Stomach (tissue), 9 donors: ENCODE results near the gene MTHFR. TPM values are rescaled to one million over a fixed set of nuclear protein-coding genes. Genes with fewer than 3 reads are reported as not detected.

Experiments
- DNase-seq, 2 donors: peaks; one replicate each; pipeline versions ENCODE4 v3.0.0 to v3.0.0-alpha.2; 2013 to 2019
- H3K27ac ChIP-seq, 5 donors: fragments of 200-600 bp in 4 of 5; sonication (generic) in 4 of 5; one replicate each; pipeline ENCODE4 v1.5.1; 2013 to 2019; ENCODE audit warnings: mild to moderate bottlenecking in 1 of 5, moderate library complexity in 1 of 5
- H3K27me3 ChIP-seq, 3 donors: fragments of 200-600 bp; sonication (generic); one replicate each; pipeline ENCODE4 v1.5.1; 2017 to 2019; ENCODE audit warnings: mixed run types in 1 of 3
- H3K36me3 ChIP-seq, 4 donors: fragments of 200-600 bp; sonication (generic); 1 replicate in 3 of 4; 2 replicates in 1 of 4; pipeline ENCODE4 v1.5.1; 2016 to 2019
- H3K4me1 ChIP-seq, 4 donors: fragments of 200-600 bp; sonication (generic); one replicate each; pipeline ENCODE4 v1.5.1; 2016 to 2019
- H3K4me3 ChIP-seq, 4 donors: fragments of 200-600 bp; sonication (generic) in 3 of 4; one replicate each; pipeline ENCODE4 v1.5.1; 2016 to 2019; ENCODE audit warnings: mild to moderate bottlenecking in 1 of 4
- H3K9me3 ChIP-seq, 4 donors: fragments of 200-600 bp; sonication (generic); one replicate each; pipeline ENCODE4 v1.5.1; 2016 to 2019
- EP300 ChIP-seq: sonication (generic); formaldehyde crosslinking; IDR thresholded peaks from one replicate; pipeline ENCODE4 v1.6.1; 2017; ENCODE audit warnings: antibody characterized with exemption
- POLR2A ChIP-seq, 4 donors: fragments of 450-650 bp; IDR thresholded peaks; one replicate each; pipeline ENCODE4 v1.6.1; 2016; ENCODE audit warnings: antibody characterized with exemption in 4 of 4, control low read depth in 2 of 4, mild to moderate bottlenecking in 1 of 4, moderate library complexity in 1 of 4
- POLR2AphosphoS5 ChIP-seq, 3 donors: sonication (generic); formaldehyde crosslinking; IDR thresholded peaks; one replicate each; pipeline ENCODE4 v1.6.1; 2016; ENCODE audit warnings: antibody characterized with exemption in 3 of 3
- WGBS, 5 donors: extraction: QIAGEN DNeasy Blood & Tissue Kit in 3 of 5; methylation state at CpG; one replicate each; pipeline versions ENCODE4 v1.1.5 to v1.1.7; 2013 to 2018; 5-methylcytosine and 5-hydroxymethylcytosine counted together
- intact Hi-C: fragments of 100-400 bp; cut with DNase I; formaldehyde crosslinking; loops from one replicate; pipeline ENCODE4 v1.15.1; 2023; ENCODE audit warnings: low total_unique reads
- polyA plus RNA-seq, 3 donors: library from polyadenylated mRNA; stranded (reverse); fragments of 200-250 nt; gene quantifications; one replicate each; pipeline ENCODE4 v1.2.3, GENCODE V29; 2013
- total RNA-seq, 5 donors: library from RNA; depleted of rRNA; stranded (reverse); fragments of >200 nt; gene quantifications; one replicate each; pipeline versions ENCODE4 v1.1.0 to v1.2.3, GENCODE V29; 2014 to 2016
- TF ChIP-seq, protein P1 (sequence below), 7 experiments: fragments of 450-650 bp in 4 of 7; fragments of 200-600 bp in 3 of 7; sonication (generic) in 3 of 7; IDR thresholded peaks; one replicate each; pipeline ENCODE4 v1.5.1; 2016 to 2019; ENCODE audit warnings: antibody characterized with exemption in 7 of 7, control low read depth in 2 of 7, mild to moderate bottlenecking in 1 of 7
- donor health status: healthy with polysubstance abuse.
- donor health status: Bipolar disorder and iron deficiency.
- donor health status: healthy.

Gene MTHFR
- total and polyA plus RNA-seq, 8 donors: 5.3 to 171 (median 49.1) TPM

DNA sequence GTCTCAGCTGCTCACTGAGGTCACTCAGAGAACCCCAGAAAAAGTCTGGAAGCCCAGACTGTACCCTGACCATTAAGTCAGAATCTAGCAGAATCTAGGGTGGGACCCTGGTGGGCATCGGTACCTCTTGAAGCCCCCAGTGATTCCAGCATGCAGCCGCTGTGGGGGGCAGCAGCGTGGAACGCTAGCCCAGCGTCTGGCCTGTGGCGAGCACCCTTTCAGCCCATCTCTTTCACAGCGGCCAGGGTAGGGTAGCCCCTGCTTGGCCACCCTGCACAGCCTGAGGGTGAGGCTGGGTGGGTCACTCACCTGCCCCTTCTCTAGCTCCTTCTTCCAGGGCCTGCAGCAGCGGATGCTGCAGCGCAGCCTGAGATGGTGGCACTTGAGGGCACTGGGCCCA, 27.4 kb downstream of the MTHFR start:
- 93 to 100% (median 96%) methylated on average over 6 to 9 of the region's 9 CpGs for WGBS, 5 donors
- Histone ChIP-seq H3K4me1 (no peaks in the 10 kb centered on the region), H3K4me3 (no peak overlapping the region), H3K9me3 (no peaks in the 10 kb centered on the region), H3K36me3 (no peaks in the 10 kb centered on the region), H3K27ac (no peak overlapping the region), H3K27me3 (no peaks in the 10 kb centered on the region)
- intact Hi-C loops: no loop called here
- TF ChIP-seq POLR2AphosphoS5 (IDR thresholded peaks at IDR 0.05) (no peak), EP300 (no peak), POLR2A (IDR thresholded peaks at IDR 0.05) (no peak)
- TF ChIP-seq, protein P1, sequence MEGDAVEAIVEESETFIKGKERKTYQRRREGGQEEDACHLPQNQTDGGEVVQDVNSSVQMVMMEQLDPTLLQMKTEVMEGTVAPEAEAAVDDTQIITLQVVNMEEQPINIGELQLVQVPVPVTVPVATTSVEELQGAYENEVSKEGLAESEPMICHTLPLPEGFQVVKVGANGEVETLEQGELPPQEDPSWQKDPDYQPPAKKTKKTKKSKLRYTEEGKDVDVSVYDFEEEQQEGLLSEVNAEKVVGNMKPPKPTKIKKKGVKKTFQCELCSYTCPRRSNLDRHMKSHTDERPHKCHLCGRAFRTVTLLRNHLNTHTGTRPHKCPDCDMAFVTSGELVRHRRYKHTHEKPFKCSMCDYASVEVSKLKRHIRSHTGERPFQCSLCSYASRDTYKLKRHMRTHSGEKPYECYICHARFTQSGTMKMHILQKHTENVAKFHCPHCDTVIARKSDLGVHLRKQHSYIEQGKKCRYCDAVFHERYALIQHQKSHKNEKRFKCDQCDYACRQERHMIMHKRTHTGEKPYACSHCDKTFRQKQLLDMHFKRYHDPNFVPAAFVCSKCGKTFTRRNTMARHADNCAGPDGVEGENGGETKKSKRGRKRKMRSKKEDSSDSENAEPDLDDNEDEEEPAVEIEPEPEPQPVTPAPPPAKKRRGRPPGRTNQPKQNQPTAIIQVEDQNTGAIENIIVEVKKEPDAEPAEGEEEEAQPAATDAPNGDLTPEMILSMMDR (IDR thresholded peaks at IDR 0.05): no peak
- DNase-seq: no peak

DNA sequence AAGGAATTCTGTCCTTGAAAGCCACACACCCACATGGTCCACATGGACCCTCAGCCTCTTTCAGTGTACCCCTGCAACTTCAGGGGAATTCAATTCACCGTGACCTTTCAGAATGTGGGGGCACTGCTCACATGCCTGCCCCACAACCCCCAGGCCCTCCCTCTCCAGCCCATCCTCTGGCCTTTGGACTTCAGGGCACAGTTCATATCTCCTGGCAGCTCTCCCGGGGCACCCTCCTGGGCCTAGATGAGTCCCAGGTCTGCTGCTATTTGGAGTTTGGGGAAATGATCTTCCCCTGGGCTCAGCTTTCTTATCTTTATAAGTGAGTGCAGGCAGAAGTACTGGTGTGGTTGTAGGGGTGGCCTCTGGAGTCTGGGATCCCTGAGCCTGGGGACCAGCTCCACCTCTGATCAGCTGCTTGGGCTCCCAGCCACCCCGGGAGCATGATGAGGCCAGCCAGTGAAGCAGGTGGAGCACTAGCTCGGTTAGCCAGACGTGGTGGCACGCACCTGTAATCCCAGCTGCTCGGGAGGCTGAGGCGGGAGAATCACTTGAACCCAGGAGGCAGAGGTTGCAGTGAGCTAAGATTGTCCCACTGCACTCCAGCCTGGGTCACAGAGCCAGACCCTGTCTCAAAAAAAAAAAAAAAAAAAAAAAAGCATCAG, 28.0 kb downstream of the MTHFR start:
- H3K36me3 ChIP-seq: no peaks in the 10 kb centered on the region
- TF ChIP-seq, protein P1 (IDR thresholded peaks at IDR 0.05): no peak
- TF ChIP-seq POLR2A (IDR thresholded peaks at IDR 0.05) (no peak), EP300 (no peak), POLR2AphosphoS5 (IDR thresholded peaks at IDR 0.05) (no peak)
- no peak overlapping the region for H3K4me3 ChIP-seq
- H3K4me1 ChIP-seq: no peaks in the 10 kb centered on the region
- DNase-seq: no peak
- H3K27me3 ChIP-seq: no peaks in the 10 kb centered on the region
- no peak overlapping the region for H3K27ac ChIP-seq
- intact Hi-C loops: no loop called here
- 68 to 86% (median 84%) methylated on average over 4 to 8 of the region's 8 CpGs for WGBS, 5 donors
- H3K9me3 ChIP-seq: no peaks in the 10 kb centered on the region

DNA sequence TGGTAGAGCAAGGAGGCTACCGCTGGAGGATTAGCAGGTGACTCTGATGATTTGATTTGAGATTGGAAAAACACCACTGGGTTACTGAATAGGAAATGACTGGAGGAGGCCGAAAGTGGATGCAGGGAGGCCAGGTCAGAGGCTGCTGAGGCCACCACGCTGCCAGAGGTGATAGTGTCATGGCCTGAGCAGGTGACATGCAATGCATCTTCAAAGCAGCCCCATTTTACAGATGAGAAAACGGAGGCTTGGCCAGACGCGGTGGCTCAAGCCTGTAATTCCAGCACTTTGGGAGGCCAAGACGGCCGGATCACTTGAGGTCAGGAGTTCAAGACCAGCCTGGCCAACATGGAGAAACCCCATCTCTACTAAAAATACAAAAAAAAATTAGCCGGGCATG, 31.0 kb downstream of the MTHFR start:
- 84 to 92% (median 89%) methylated on average over 9 of the region's 9 CpGs for WGBS, 5 donors
- no peak for DNase-seq
- no peak overlapping the region for H3K27ac ChIP-seq

DNA sequence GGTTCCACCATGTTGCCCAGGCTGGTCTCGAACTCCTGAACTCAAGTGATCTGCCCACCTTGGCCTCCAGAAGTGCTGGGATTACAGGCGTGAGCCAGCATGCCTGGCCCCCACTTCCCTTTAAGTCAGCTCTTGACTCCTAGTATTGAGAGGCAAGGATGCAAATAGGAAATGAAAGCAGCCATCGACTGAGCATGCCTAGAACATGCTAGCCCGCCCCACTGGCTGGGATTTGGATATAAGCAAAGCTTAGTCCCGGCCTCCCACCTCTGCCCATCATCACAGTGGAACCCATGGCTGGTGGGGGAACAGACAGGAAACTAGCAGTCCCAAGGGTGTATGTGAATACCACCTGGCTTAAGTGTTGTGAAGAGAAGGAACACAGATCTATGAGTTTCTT, 33.3 kb downstream of the MTHFR start:
- Histone ChIP-seq H3K36me3 (no peaks in the 10 kb centered on the region), H3K27ac (no peak overlapping the region), H3K9me3 (no peaks in the 10 kb centered on the region), H3K27me3 (no peaks in the 10 kb centered on the region), H3K4me1 (no peaks in the 10 kb centered on the region), H3K4me3 (no peak overlapping the region)
- DNase-seq: no peak
- intact Hi-C loops: no loop called here
- 45 to 67% (median 57%) methylated on average over 5 of the region's 5 CpGs for WGBS, 5 donors
- no peak for TF ChIP-seq POLR2A (IDR thresholded peaks at IDR 0.05)
- no peak for TF ChIP-seq POLR2AphosphoS5 (IDR thresholded peaks at IDR 0.05)
- TF ChIP-seq, protein P1 (IDR thresholded peaks at IDR 0.05): no peak
- TF ChIP-seq EP300: no peak

More for the DNA sequence above, 31.0 kb downstream of the MTHFR start:
- Histone ChIP-seq H3K4me1 (no peaks in the 10 kb centered on the region), H3K36me3 (no peaks in the 10 kb centered on the region), H3K27me3 (no peaks in the 10 kb centered on the region), H3K9me3 (no peaks in the 10 kb centered on the region), H3K4me3 (no peak overlapping the region)
- no peak for TF ChIP-seq POLR2AphosphoS5 (IDR thresholded peaks at IDR 0.05)
- TF ChIP-seq, protein P1 (IDR thresholded peaks at IDR 0.05): no peak
- TF ChIP-seq POLR2A (IDR thresholded peaks at IDR 0.05): no peak
- TF ChIP-seq EP300: no peak
- intact Hi-C loops: no loop called here
